Measurements from ENCODE around the gene MRPL44.

GRCh38 chr2:223991611-223992010 is 34.3 kb downstream of the MRPL44 start:
- TF ChIP-seq, protein P1, sequence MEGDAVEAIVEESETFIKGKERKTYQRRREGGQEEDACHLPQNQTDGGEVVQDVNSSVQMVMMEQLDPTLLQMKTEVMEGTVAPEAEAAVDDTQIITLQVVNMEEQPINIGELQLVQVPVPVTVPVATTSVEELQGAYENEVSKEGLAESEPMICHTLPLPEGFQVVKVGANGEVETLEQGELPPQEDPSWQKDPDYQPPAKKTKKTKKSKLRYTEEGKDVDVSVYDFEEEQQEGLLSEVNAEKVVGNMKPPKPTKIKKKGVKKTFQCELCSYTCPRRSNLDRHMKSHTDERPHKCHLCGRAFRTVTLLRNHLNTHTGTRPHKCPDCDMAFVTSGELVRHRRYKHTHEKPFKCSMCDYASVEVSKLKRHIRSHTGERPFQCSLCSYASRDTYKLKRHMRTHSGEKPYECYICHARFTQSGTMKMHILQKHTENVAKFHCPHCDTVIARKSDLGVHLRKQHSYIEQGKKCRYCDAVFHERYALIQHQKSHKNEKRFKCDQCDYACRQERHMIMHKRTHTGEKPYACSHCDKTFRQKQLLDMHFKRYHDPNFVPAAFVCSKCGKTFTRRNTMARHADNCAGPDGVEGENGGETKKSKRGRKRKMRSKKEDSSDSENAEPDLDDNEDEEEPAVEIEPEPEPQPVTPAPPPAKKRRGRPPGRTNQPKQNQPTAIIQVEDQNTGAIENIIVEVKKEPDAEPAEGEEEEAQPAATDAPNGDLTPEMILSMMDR (conservative IDR thresholded peaks at IDR 0.05; ENCODE audit: low read depth, low read length) = no peak
- TF ChIP-seq EZH2 (IDR thresholded peaks at IDR 0.05; ENCODE audit: low read length, unreplicated experiment) (no peak), EZH2phosphoT487 (IDR thresholded peaks at IDR 0.05; ENCODE audit: borderline replicate concordance, low read length) (no peak)
